ENCODE data around the gene CCL24.
"Not testable (repeated sequence)": the region's sequence is repeated elsewhere in the genome, so short reads cannot be mapped to it uniquely, and the experiment has no call there.

CCL24 gene

GRCh38 chr7:75772081-75773077 is 41.2 kb downstream of the CCL24 start, which contains the start of gene CCL26:
CCL26 (minus strand) TSS chr7:75772211; CDS start chr7:75772176, 35 bp downstream.
- H3K4me3 ChIP-seq (ENCODE audit: low read length, poor library complexity, severe bottlenecking), result no peak within 1 kb of the TSS
- TF ChIP-seq EZH2phosphoT487 (IDR thresholded peaks at IDR 0.05; ENCODE audit: borderline replicate concordance) (no peak), CTCF (conservative IDR thresholded peaks at IDR 0.05; ENCODE audit: low read length) (no peak)
- no peaks in the 10 kb centered on the region for H3F3A ChIP-seq (ENCODE audit: low read depth)
- no peak within 1 kb of the TSS for H2AFZ ChIP-seq (ENCODE audit: low read length)
- no peaks in the 10 kb centered on the region for H3K9me2 ChIP-seq (replicated peaks; ENCODE audit: low read depth, low read length)
- H4K20me1 ChIP-seq (ENCODE audit: insufficient read depth, low read length, poor library complexity, severe bottlenecking), result no peaks in the 10 kb centered on the region
- no peak within 1 kb of the TSS for H3K9ac ChIP-seq (ENCODE audit: low read depth, low read length, poor library complexity, severe bottlenecking)
- no peak within 1 kb of the TSS for H3K4me2 ChIP-seq (ENCODE audit: low read depth, low read length, poor library complexity, severe bottlenecking)
- no peaks in the 10 kb centered on the region for H3K9me3 ChIP-seq (ENCODE audit: insufficient read depth, low read depth, low read length)
- no peaks in the 10 kb centered on the region for H3K36me3 ChIP-seq (ENCODE audit: insufficient read depth, low read length)
- H3K79me2 ChIP-seq (ENCODE audit: insufficient read depth, low read length), result no peaks in the 10 kb centered on the region
- H3K4me1 ChIP-seq (ENCODE audit: insufficient read depth, low read length, poor library complexity, severe bottlenecking), result peaks cover 19% of the 10 kb centered on the region
- no peaks in the 10 kb centered on the region for H3K27me3 ChIP-seq (ENCODE audit: insufficient read depth, low read length, poor library complexity, severe bottlenecking)

DNA sequence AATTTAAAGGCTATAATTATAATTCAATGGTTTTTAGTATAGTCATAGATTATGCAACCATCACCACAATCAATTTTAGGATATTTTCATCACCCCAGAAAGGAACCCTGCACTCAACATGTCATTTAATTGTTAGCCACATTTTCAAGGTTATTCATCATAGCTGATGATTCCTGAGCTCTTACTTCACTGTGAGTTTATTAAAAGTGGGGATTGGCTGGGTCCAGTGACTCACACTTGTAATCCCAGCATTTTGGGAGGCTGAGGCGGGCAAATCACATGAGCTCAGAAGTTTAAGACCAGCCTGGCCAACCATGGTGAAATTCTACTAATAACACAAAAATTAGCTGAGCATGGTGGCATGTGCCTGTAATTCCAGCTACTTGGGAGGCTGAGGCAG is 42.4 kb downstream of the CCL24 start:
- H3K4me3 ChIP-seq (ENCODE audit: low read length, poor library complexity, severe bottlenecking), result no peak overlapping the region
- H3K79me2 ChIP-seq (ENCODE audit: insufficient read depth, low read length), result no peaks in the 10 kb centered on the region
- no peak overlapping the region for H3K9ac ChIP-seq (ENCODE audit: low read depth, low read length, poor library complexity, severe bottlenecking)
- H2AFZ ChIP-seq (ENCODE audit: low read length), result no peak overlapping the region
- H3K27me3 ChIP-seq (ENCODE audit: insufficient read depth, low read length, poor library complexity, severe bottlenecking), result no peaks in the 10 kb centered on the region
- H3K36me3 ChIP-seq (ENCODE audit: insufficient read depth, low read length), result no peaks in the 10 kb centered on the region
- H3K4me1 ChIP-seq (ENCODE audit: insufficient read depth, low read length, poor library complexity, severe bottlenecking), result peaks cover 9% of the 10 kb centered on the region
- TF ChIP-seq EZH2phosphoT487 (IDR thresholded peaks at IDR 0.05; ENCODE audit: borderline replicate concordance) (no peak), CTCF (conservative IDR thresholded peaks at IDR 0.05; ENCODE audit: low read length) (no peak)
- H4K20me1 ChIP-seq (ENCODE audit: insufficient read depth, low read length, poor library complexity, severe bottlenecking), result no peaks in the 10 kb centered on the region
- no peak overlapping the region for H3K4me2 ChIP-seq (ENCODE audit: low read depth, low read length, poor library complexity, severe bottlenecking)
- no peaks in the 10 kb centered on the region for H3F3A ChIP-seq (ENCODE audit: low read depth)
- H3K9me3 ChIP-seq (ENCODE audit: insufficient read depth, low read depth, low read length), result no peaks in the 10 kb centered on the region
- no peaks in the 10 kb centered on the region for H3K9me2 ChIP-seq (replicated peaks; ENCODE audit: low read depth, low read length)

GRCh38 chr7:75762350-75762917 is 51.2 kb downstream of the CCL24 start:
- no peaks in the 10 kb centered on the region for H3K9me2 ChIP-seq (replicated peaks; ENCODE audit: low read depth, low read length)
- H3K79me2 ChIP-seq (ENCODE audit: insufficient read depth, low read length), result no peaks in the 10 kb centered on the region
- no peak overlapping the region for H3K4me3 ChIP-seq (ENCODE audit: low read length, poor library complexity, severe bottlenecking)
- no peaks in the 10 kb centered on the region for H3K27me3 ChIP-seq (ENCODE audit: insufficient read depth, low read length, poor library complexity, severe bottlenecking)
- no peaks in the 10 kb centered on the region for H4K20me1 ChIP-seq (ENCODE audit: insufficient read depth, low read length, poor library complexity, severe bottlenecking)
- no peaks in the 10 kb centered on the region for H3F3A ChIP-seq (ENCODE audit: low read depth)
- no peak overlapping the region for H3K4me2 ChIP-seq (ENCODE audit: low read depth, low read length, poor library complexity, severe bottlenecking)
- H3K36me3 ChIP-seq (ENCODE audit: insufficient read depth, low read length), result no peaks in the 10 kb centered on the region
- no peaks in the 10 kb centered on the region for H3K4me1 ChIP-seq (ENCODE audit: insufficient read depth, low read length, poor library complexity, severe bottlenecking)
- no peak for TF ChIP-seq EZH2phosphoT487 (IDR thresholded peaks at IDR 0.05; ENCODE audit: borderline replicate concordance)
- TF ChIP-seq CTCF (conservative IDR thresholded peaks at IDR 0.05; ENCODE audit: low read length), result peak; percentile 77
- H3K9ac ChIP-seq (ENCODE audit: low read depth, low read length, poor library complexity, severe bottlenecking), result no peak overlapping the region
- H2AFZ ChIP-seq (ENCODE audit: low read length), result no peak overlapping the region
- no peaks in the 10 kb centered on the region for H3K9me3 ChIP-seq (ENCODE audit: insufficient read depth, low read depth, low read length)

DNA sequence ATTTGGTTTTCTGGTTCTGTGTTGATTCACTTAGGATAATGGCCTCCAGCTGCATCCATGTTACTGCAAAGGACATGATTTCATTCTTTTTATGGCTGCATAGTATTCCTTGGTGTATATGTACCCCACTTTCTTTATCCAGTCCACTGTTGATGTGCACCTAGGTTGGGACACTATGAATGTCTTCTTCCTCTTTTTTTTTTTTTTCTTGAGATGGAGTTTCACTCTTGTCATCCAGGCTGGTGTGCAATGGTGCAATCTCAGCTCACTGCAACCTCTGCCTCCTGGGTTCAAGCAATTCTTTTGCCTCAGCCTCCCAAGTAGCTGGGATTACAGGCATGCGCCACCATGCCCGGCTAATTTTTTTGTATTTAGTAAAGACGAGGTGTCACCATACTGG is 51.8 kb downstream of the CCL24 start:
- not testable (repeated sequence) for H3K9me3 ChIP-seq (ENCODE audit: insufficient read depth, low read depth, low read length); H3F3A ChIP-seq (ENCODE audit: low read depth); H3K27me3 ChIP-seq (ENCODE audit: insufficient read depth, low read length, poor library complexity, severe bottlenecking); H2AFZ ChIP-seq (ENCODE audit: low read length); H3K9ac ChIP-seq (ENCODE audit: low read depth, low read length, poor library complexity, severe bottlenecking); H3K4me2 ChIP-seq (ENCODE audit: low read depth, low read length, poor library complexity, severe bottlenecking); H3K79me2 ChIP-seq (ENCODE audit: insufficient read depth, low read length); H3K4me3 ChIP-seq (ENCODE audit: low read length, poor library complexity, severe bottlenecking); H4K20me1 ChIP-seq (ENCODE audit: insufficient read depth, low read length, poor library complexity, severe bottlenecking); H3K9me2 ChIP-seq (replicated peaks; ENCODE audit: low read depth, low read length); H3K4me1 ChIP-seq (ENCODE audit: insufficient read depth, low read length, poor library complexity, severe bottlenecking); H3K36me3 ChIP-seq (ENCODE audit: insufficient read depth, low read length)

Measured in Loucy (cell line).